ENCODE results near the gene BTRC.
"Not testable (repeated sequence)": the region's sequence is repeated elsewhere in the genome, so short reads cannot be mapped to it uniquely, and the experiment has no call there.

BTRC gene

DNA sequence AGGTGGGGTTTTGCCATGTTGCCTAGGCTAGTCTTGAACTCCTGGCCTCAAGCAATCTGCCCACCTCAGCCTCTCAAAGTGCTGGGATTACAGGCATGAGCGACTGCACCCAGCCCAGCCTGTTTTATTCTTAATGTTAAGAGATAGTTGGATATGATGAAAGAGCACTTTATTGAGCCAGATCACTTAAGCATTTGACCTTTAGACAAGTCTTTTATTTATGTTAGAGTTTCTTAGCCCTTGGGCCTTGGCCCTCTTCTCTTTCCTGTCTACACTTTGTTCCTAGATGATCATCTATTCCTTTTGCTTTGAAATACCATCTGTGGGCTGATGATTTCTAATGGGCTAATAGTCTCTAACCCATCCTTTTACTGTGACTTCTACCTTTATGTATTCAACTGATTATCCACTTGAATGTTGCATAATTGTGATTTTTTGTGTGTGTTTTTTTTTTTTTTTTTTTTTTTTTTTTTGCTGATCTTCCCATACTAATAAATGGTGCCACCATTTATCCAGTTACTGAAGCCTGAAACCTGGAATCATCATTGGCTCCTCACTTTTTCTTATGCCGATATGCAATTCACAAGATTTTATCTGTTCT is 34.8 kb downstream of the BTRC start:
- DNase-seq = no peak

DNA sequence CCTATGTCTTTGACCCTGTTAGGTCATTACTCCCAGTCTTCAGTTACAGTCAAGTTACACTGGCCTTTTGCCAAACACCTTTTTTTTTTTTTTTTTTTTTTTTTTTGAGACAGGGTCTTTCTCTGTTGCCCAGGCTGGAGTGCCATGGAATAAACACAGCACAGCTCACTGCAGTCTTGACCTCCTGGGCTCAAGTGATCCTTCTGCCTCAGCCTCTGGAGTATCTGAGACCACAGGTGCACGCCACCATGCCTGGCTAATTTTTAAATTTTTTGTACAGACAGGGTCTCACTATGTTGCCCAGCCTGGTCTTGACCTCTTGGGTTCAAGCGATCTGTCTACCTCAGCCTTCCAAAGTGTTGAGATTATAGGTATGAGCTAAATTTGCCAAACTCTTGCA is 35.6 kb downstream of the BTRC start:
- DNase-seq = not testable (repeated sequence)

DNA sequence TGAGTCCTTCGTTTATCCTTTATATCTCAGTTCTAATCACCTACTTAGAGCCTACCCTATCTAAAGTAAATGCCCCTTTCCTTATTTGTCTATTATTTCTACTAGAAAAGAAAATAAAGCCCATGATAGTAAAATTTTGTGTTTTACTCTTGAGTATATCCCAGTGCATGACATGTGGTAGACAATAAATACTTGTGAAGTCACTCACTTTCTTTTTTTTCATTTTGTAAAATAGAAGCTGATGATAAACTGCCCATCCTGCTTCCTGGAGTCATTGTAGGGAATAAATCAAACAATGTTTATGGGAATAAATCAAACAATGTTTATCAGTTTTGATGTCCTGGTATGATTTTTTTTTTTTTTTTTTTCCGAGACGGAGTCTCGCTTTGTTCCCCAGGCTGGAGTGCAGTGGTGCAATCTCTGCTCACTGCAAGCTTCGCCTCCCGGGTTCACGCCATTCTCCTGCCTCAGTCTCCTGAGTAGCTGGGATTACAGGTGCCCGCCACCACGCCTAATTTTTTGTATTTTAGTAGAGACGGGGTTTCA is 36.1 kb downstream of the BTRC start:
- DNase-seq = no peak

DNA sequence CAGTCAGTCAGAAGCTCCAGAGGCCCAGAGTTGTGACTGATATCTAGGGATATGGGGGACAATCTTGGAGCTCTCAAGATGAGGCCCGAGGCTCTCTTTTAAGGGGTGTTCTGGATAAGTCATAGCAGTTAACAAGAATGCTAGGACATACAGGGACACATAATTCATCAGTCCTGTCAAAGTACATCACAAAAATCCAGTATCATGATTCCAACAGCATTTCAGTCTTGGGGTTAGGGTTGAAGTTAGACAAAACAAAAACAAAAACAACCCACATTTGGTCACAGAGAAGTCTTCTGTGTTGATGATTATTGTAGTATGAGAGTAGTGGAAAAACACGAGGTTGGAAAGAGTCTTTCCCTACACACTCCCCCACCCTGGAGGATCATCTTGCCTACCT is 39.4 kb downstream of the BTRC start:
- no peak for DNase-seq

DNA sequence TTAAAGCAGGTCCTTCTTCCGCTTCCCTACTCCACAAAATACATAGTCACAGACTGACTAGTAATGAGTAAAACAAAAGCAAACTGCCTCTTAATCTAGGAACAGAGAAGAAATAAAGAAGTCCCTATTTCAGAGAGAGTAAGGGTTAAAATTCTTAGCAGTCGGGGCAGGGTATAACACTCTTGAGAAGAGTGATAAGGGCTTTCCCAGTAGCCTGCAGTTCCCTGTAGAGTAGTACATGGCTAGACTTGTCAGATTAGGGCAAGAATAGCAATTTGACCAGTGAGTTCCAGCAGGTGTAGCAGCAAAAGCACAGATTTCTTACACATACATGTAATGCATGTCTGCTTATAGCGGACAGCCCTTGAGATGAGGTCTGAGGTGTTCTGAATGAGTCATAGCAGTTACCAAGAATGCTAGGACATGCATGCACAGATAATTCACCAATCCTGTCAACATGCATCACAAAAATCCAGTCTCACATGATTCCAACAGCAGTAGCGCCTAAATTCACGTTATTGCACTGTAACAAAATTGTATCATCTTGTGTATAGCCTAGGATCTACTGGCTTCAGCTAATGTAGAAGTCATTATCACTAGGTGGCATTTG is 40.7 kb downstream of the BTRC start:
- peak; percentile 42 for DNase-seq

DNA sequence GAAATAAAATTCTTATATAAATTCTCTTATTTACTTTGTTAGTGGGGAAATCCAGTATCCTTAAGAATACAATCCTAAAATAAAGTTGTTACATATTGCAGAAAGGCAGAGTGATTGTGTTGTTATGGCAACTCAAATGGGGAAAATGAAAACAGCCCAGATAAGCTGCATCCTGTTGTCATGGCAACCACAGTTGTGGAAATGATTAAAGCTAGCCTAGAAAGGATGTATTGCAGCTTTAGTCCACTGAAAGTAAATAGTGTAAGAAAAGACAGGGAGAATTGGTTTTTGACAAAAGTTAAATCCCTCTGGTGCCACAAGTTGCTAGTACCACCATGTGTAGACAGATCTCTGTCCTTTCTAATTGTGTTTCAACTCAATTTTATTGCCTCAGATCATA is 43.2 kb downstream of the BTRC start:
- peak; percentile 56 for DNase-seq

DNA sequence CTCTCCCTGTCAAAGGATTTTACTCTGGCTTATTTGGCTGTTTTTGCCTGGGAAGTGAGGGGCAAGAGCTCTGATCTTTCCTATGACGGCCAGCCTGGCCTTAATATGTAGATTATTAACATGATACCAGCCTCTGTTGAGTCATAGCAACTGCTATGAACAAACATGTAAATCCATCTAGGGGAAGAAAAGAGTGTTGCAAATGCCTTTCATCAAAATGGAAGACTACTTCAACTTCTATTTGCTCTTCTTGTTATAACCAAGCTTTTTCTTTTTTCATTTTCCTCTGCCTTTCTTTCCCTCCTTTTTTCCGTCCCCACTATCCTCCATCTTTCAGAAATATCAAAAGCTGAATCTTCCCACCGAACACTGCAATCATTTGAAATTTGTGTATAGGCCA is 46.6 kb downstream of the BTRC start:
- DNase-seq = no peak

DNA sequence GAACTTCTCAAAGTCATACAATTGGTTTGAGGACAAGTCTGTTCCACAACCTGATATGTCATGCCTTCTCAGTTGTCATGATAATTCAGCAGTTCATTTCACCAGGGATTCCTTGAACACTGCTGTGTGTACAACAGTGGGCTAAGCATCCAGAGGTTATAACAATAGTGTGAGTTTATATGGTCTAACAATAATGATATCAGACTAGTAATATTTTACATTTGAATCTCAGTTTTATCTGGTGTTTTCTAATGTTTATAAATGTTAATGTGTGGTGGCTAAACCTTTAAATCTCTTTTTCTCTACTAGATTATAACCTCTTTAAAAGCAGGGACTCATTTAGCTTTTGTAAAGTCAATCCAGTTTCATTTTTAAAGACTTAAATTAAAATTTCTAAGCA is 48.7 kb downstream of the BTRC start:
- no peak for DNase-seq

DNA sequence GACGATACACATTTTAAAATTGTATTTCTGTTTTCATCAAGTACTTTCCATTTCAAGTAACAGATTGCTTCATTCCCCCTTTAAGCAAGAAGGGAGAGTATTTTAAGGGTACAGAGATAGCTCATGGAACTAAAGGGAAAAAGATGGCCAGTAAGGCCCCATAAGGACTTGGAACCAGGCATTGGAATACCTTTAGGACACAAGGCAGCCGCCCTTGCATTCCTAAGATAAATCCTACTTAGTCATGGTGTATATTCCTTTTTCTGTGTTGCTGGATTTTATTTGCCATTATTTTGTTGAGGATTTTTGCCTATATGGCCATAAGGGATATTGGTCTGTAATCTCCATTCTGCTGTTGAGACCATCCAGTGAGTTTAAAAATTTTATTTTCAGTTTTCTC is 49.2 kb downstream of the BTRC start:
- no peak for DNase-seq

DNA sequence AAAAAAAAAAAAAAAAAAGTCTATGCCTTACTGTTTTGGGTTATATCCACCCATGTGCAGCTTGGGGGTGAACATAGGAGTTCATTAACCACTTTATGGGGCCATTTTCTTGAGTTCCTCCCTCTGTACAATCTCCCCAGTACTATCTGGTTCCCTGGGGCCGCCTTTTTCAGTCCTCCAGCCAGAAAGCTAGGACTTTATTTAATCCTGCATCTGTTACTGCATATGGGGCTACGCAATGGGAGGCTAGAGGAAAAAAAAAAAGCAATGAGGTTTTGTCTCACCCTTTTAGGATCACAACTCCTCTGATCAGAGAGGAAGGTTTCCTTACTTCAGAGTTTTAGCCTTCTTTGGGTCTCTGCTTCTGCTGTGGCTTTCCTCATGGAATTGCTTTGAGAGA is 51.0 kb downstream of the BTRC start:
- no peak for DNase-seq

DNA sequence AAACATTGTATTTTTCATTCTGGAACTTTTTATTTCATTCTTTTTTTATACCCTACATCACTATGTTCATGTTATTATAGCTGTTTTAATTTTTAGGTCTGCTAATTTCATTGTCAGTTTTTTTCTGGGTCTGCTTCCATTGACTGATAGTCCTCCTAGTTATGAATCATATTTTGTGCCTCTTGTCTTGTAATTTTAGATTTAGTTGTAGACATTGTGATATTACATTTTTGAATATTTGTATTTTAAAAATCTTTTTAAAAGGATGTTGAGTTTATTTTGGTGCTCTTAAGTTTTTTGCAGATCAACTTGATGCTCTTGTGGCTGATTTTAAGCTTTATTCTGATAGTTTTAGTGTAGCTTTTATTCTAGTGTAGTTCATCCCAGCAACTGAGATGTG is 57.6 kb downstream of the BTRC start:
- no peak for DNase-seq

DNA sequence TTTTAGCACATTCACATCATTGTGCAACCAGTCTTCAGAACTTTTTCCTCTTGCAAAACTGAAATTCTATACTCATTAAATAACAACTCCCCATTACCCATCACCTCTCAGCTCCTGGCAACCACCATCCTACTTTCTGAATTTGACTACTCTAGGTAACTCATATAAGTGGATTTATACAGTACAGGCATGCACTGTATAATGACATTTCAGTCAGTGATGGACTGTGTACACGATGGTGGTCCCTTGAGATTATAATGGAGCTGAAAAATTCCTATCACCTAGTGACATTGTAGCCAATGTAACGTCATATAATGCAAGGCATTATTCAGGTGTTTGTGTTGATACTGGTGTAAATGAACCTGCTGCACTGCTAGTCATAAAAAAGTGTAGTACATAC is 60.1 kb downstream of the BTRC start:
- no peak for DNase-seq

DNA sequence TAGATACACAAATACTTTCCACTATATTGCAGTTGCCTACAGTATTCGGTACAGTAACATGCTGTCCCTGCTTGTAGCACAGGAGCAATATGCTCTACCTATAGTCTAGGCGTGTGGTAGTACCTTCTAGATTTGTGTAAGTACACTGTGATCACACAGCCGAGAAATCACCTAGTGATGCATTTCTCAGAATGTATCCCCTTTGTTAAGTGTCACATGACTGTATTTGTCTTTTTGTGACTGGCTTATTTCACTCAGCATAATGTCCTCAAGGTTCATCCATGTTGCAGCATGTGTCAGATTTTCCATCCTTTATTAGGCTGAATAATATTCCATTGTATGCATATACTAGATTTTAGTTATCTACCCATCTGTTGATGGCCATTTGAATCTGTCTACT is 61.9 kb downstream of the BTRC start:
- no peak for DNase-seq

DNA sequence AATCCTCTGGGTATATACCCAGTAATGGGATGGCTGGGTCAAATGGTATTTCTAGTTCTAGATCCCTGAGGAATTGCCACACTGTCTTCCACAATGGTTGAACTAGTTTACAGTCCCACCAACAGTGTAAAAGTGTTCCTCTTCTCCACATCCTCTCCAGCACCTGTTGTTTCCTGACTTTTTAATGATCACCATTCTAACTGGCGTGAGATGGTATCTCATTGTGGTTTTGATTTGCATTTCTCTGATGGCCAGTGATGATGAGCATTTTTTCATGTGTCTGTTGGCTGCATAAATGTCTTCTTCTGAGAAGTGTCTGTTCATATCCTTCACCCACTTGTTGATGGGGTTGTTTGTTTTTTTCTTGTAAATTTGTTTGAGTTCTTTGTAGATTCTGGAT is 68.0 kb downstream of the BTRC start:
- DNase-seq = not testable (repeated sequence)

DNA sequence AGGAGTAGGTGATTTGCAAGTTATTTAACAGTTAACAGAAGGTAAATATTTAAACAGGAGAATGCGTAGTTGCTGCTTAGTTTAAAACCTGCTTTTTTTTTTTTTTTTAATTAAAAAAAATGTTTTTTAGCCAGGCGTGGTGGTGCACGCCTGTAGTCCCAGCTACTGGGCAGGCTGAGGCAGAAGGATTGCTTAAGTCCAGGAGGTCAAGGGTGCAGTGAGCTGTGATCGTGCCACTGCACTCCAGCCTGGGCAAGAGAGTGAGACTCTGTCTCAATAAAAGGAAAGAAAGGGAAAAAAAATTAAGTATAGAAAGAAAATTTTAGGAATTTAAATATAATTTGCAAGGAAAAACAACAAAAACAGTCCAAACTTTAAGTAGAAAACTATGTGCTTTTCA is 71.6 kb downstream of the BTRC start:
- DNase-seq = no peak

DNA sequence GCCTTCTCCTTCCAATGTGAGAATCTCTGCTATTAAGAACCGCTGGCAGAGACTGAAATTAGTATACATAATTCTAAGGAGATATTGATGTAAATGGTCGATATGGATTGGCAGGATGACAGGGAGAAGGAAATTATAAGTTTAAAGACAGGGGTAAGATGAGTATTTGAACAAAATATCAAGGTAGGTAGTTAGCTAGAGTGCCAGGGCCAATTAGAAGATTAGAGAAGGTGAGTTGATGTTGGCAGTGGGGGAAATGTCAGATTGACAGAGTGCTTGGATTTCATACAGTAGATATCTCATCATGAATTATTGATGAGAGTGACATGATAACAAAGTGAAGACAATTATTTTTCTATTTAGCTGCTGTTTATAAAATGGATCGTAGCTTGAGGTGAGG is 74.1 kb downstream of the BTRC start:
- DNase-seq = no peak

DNA sequence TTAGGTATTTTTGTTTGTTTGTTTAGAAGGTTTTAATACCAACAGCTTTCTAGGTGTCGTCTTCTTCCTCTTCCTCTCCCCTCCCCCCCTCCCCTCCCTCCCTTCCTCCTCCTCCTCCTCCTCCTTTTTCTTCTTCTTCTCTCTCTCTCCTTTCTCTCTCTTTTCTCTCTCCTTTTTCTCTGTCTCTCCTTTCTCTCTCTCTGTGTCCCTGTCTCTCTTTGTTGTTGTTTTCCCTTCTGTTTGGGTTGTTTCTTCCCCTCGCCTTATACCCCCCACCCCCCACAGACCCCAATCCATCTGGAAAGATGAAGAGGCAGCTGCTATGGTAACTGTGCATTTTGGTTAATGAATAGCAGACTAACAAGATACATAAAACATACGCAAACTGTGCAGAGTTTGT is 75.5 kb downstream of the BTRC start:
- no peak for DNase-seq

DNA sequence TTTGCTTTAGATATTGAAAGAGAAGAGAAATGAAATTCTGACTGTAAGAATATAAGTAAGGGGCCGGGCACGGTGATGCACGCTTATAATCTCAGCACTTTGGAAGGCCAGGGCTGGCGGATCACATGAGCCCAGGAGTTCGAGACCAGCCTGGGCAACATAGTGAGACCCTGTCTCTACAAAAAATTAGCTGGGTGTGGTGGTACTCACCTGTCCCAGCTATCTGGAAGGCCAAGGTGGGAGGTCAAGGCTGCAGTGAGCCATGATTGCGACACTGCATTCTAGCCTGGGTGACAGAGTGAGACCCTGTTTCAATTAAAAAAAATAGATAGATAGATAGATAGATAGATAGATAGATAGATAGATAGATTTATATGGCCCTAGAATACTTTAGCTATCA is 82.3 kb downstream of the BTRC start:
- DNase-seq = no peak

DNA sequence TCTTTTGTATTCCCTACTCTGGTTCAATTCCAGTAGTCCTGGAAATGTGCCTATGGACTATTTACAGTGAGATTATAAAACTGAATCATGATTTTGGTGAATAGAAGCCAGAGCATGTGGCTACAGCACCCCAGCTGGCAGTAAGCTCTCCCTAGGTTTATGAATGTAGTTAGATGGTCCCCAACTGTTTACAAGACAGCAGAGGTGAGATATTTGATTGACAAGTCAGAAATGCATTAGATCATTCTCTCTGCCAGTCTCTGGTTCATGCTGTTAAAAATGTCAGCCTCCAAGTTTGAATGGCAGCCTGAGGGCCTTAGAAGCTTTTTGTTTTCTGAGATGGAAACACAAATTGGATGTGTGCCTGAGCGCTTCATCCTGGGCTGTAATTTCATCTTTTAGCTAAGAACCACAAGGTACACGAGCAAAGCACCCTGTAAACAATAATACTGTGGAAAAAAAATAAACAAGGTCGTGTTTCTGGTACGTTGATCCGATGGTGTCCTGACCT is 85.0 kb downstream of the BTRC start:
- DNase-seq = no peak

DNA sequence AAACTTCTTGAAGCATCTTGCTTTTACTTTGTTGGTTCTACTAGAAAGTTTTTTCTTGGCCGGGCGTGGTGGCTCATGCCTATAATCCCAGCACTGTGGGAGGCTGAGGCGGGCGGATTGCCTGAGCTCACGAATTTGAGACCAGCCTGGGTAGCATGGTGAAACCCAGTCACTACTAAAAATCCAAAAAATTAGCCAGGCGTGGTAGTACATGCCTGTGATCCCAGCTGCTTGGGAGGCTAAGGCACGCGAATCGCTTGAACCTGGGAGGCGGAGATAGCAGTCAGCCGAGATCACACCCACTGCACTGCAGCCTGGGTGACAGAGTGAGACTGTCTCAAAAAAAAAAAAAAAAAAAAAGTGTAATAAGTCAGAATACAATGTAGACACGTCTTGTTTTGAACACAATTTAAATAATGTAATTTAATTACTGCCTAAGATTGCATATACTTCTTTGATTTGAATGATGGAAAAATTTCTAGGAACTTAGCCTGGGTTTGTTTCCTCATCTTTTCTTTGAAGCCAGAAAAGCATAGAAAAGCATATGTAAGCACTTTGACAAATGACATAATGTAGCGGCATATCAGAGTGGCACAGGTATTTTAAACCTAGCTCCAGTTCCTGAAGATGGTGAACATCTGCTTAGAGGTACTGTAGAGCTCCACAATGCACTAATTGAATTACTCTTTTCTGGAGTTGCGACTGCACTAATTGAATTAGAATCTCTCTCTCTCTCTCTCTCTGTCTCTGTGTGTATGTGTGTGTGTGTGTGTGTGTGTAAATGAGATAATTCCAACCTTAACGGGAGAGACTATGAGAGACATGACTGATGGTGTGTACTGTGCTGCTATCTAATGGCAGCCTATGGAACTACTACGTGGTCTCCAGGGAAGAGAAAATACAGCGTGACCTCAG is 87.8 kb downstream of the BTRC start:
- DNase-seq = peak; percentile 90

DNA sequence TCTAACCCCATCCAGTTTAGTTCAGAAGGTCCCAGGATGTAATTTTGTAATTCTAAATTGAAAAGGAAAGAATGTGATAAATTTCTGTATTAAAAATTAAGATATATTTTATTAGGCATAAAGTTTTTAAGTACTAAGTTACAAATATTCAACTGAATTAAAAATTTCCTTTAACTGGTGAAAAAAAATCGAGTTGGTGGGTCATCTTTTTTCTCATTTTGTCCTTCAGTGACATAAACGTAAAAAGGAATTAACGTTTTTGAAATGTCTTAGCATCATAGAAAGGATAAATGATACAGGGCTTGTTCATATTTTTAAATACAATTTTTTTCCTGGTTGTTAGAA is 88.5 kb downstream of the BTRC start:
- no peak for DNase-seq

DNA sequence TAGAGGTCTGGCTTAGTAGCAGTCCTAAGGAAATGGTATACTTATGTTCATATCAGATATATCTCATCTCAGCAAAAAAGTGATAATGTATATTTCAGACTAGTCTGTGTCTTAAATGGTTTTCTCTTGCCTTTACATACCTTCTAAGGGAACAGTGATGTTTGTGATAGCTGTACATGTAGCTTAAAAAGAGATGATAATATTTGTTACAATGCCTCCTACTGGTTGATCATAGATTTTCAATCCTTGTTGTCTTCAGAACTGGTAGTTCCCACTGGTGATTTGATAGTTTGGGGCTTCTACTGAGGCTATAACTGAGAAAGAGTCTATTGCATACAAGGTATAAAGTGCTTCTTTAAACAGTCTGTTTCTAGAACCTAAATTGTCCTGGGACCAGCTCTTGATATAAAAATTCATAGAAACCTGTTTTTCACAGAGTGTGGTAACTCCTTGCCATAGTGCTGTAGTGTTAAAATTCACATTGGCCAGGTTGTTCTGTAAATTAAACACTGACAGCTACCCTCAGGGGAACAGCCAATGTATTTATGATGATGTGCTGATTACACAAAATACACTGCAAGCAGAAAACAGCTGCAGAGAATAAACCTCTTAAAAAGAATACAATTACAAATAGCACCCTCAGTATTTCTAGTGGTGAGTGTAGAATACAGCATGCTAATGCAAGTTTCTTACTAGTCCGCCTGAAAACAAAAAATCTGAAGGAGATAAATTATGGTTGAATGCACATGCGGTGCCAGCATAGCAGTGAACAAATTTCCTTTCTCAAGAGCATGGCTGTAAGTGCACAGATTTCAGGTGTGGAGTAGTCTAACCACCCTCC is 90.3 kb downstream of the BTRC start:
- DNase-seq = peak; percentile 71

DNA sequence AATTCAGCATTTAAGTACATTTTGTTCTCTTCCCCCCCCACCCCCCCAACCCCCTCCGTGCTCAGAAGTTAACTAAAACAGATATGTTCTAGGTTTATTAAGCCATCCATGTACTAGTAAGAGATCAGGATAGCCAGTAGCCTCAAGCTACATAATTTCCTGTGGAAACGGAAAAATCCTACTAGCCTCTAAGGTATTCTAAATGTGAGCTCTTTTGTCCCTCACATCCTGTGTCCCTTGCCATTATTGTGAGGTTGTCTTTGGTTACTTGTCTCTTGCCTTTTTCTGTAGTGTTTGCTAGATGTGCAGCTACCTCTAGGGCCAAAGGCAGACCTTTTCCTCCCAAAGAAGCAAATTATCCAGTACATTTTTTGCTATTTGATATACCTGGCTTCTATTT is 92.1 kb downstream of the BTRC start:
- no peak for DNase-seq
